HG02840 (cell line): ENCODE measurements around the gene COMP.

Experiments used
- ATAC-seq: cut with Tn5 transposase; IDR thresholded peaks from one replicate; pipeline ENCODE4 v1.9.1; 2021; ENCODE audit warnings: mild to moderate bottlenecking, moderate library complexity, moderate number of reproducible peaks; ENCODE audit not compliant: unreplicated experiment, low FRiP score

Gene COMP

DNA sequence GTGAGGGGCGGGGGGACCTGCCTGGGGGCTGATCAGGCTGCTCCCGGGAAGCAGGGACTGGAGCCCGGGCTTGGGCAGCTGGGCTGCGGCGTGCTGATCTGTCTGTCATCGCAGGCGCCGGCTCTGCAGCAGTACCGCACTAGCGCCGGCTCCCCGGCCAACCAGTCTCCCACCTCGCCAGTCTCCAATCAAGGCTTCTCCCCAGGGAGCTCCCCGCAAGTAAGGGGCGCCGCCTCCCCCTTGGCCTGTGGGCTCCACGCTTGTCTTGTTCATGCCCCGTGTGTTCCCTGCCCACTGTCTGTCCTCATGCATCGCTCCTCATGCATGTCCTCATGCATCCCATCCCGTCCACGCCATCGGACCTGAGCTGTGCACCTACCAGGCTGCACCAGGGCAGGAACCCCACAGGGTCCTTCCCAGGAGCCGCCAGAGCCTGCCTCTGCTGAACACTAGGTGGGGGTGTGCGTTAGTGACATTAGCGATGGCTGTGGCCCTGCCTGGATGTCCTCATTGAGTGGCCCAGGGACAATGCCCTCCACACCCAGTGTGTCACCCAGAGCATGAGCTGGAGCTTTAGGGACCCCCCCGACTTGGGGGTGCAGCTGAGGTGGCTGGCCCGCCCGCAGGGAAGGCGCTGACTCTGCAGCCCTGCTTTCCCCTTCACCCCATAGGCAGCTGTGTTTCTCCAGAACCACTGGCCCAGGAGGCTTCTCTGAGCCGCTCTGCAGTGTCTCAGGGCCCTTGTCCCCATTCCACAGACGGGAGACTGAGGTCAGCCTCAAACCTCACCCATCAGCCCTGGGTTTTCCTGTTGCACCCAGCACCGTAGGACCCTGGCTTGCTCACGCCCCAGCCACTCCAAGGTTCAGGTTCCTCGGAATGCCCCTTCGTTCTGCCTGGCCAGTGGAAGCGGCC is 19.5 kb downstream of the COMP start:
- ATAC-seq = no peak

DNA sequence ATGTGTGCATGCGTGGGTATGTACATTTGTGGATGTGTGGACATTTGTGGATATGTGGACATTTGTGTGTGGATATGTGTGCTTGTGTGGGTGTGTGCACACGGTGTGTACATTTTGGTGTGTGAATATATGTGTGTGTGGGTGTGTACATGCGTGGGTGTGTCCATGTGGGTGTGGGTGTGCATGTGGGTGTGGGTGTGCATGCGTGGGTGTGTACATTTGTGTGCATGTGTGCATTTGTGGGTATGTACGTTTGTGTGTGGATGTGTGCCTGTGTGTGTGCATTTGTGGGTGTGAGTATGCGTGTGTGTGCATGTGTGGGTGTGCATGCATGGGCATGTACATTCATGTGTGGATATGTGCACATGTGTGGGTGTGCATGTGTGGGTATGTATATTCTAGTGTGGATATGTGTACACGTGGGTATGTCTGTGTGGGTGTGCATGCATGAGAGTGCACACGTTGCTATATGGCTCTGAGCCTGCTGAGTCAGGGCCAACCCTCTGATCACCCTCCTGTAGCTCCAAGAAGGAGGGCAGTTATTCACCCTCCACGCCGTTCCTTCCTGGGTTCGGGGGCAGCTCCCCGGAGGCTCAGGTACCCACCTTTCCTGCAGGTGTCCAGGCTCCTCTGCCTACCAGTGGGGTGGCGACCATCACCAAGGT is 20.3 kb downstream of the COMP start:
- no peak for ATAC-seq

DNA sequence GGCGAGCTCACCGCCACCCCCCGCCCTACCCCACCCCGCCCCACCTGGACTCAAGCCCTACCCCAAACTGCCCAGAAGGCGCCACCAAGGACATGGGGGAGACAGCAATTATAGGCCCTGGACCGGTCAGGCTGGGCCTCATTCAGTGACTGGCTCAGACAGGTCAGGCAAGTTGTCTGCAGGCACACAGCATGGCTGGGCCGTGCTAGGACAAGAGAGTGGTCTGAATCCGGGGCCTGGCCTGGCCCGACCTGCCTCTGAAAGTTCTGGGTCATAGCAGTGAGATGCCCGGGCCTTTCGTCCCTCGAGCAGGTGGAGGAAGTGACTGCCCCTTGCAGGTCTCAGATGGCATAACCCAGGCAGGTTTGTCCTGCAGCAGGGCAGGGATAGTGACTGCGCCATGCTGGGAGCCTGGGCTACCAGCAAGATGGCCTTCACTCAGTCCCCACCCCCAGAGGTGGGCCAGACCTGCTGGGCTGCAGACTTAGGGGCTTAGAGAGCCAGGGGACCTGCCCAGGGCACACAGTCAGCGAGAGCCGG is 21.0 kb downstream of the COMP start:
- ATAC-seq = no peak

DNA sequence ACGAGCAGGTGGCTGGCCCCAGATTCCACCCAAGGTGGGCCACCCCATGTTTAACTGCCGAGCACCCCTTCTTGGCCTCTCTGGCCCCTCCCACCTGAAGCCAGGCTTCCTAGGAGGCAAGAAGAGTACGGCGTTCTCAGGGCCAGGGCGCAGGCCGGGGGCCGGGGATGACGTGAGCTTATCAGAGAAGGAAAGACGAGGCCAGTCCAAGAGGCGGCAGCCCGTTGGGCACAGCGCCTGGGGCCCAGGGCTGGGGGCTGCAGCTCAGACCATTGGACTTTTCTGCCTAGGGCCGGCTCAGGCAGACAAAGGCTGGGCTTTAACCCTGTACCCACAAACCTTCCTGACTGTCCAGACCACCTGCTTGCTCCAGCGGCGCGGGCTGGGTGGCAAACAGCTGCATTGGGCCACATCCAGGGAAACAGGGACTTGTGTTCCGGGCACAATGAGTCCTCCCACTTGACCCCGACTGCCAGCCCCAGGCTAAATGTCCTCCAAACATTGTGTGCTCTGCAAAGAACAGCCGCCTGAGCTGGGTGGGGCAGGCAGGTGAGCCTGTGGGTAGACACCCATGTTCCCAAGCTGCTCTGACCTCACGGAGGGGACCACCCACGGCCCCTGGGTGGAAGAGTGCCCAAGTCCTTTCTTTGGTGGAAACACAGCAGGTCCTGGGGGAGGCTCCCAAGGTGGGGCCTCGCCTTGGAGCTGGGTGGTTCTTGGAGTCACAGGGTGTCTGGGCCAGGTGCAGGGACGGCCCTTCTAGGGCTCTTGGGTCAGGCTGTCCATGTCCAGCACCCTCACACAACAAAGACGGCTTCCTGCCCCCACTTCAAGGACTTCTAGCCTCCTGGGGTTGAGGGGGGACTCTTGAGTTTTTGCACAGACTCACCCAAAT is 21.9 kb downstream of the COMP start:
- no peak for ATAC-seq

DNA sequence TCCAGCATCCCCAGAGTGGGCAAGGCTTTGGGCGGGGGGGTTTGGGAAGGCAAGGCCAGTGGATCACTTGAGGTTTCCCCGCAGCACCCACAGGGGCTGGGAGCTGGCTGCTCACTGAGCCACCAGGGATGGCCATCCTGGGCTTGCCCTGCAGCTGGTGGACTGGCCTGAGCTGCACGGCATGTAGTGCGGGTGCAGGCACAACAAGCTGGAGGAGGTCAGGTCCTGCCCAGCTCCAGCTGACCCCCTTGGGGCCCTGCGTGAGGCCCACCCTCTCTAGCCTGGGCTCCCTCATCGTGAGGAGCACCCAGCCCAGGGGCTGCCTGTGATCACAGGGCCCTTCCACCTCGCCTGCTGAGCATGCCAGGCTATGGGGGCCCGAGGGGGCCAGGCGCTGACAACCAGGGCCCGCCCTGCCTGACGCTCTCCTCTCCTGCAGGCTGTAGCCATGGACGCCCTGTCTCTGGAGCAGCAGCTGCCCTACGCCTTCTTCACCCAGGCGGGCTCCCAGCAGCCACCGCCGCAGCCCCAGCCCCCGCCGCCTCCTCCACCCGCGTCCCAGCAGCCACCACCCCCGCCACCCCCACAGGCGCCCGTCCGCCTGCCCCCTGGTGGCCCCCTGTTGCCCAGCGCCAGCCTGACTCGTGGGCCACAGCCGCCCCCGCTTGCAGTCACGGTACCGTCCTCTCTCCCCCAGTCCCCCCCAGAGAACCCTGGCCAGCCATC is 22.9 kb downstream of the COMP start:
- no peak for ATAC-seq

DNA sequence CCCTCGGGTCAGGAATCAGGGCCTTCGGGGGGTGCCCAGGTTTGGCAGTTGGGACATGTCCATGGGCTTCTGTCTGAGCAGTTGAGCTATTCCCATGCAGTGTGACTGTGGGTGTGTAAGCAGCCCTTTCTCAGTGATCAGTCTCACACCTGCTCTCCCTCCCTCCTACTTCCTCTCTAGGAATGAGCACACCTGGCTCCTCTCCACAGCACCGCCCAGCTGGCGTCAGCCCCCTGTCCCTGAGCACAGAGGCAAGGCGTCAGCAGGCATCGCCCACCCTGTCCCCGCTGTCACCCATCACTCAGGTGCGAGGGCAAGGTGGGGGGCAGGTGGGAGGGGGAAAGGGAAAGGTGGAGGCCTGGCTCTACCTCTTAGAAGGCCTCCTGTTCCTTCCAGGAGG is 25.9 kb downstream of the COMP start:
- no peak for ATAC-seq

DNA sequence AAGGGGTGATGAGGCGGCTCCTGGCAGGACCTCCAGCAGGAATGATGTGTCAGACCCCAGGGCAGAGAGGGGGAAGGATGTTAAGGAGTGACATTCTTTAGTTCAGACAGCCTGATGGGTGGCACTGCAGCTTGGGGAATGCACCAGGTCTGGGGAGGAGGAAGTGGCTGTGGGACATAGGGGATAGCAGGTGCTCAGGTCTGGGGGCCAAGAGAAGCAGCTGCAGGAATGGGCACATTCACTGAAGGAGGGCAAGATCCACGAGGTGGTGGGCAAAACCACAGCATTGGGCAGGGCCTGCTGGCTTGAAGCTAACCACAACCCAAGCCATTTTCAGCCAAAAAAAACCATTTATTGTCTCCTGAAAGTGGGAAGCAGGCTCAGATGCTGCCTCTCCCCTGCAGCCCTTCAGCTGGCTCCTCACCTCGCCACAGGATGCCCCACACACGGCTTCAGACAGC is 26.5 kb downstream of the COMP start:
- ATAC-seq = no peak

DNA sequence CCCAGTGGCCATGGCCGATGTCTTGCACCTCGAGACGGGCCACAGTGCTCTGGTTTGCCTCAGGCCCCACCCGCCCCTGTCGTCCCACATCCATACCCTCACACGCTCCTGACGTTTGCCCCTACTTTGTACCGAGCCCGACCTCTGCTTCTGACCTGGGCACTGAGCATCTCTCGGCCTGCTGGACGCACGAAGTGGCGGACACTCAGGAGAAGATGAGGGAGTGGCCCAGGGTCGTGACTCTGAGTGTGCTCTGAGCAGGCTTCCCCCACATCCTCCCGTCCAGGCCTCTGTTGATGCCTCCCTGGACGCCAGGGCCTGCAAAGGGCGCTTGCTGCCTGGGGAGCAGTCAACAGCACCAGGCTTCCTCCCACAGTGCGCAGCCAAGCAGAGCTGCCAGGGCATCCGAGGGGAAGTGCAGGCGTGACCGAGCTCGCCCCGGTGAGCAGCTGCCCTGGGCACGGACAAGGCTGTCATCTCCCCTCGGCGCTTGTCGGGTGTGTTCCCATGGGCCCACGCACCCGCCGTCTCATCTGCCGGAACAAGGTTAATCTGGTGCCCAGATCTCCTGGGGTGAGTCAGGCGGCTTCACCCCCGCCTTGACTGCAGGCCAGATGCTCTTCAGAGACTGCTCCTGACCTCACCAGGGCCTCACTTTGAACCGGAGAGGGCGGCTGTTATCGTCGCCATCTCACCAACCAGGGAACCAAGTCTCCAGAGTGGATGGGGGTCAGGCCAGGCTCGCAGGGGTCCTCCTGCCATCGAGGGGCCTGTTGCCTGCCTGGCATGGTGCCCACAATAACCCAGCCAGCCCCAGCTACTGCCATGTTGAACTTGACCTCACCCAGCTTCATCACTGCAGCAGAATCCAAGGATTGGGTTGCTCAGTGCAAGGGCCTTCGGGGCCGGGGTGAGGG is 27.2 kb downstream of the COMP start:
- no peak for ATAC-seq

DNA sequence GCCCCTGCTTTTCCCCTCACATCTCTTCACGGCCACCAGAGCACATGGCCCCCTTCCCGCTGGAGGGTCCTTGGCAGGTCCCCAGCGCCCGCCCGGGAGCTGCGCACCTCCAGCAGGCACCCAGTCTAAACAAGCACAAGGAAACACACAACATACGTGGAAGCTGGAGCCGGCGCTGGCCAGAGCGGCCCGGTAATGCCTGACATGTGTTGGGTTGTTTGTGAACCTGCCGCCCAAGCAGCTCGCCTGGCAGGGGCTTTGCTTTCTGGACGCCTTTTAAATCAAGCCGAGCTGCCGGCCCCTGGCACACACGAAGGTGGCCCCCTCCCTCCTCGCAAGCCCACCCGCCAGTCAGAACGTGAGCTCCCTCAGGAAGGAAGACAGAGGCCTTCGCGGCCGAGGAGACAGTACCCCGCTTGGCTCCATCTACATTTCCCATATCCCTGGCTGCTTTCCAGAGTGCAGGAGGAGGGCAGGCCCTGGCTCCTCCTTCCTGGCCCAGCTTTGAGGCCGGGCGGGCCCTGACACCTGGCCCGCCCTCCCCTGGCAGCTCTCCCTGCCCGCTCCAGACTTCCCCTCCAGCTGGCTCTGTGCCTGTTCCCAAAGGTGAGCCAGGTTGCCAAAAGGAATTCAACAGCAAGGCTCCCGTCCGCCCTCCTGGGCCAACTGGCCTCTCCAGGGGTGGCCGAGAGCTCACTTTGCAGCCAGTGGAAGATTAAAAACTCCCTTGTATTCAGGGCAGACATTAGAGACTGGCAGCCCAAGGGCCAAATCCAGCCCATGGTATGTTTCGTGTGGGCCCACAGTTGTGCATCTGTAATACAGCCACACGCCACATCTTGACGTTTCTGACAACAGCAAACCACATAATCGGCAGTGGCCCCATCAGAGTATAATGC is 28.7 kb downstream of the COMP start:
- ATAC-seq = no peak

DNA sequence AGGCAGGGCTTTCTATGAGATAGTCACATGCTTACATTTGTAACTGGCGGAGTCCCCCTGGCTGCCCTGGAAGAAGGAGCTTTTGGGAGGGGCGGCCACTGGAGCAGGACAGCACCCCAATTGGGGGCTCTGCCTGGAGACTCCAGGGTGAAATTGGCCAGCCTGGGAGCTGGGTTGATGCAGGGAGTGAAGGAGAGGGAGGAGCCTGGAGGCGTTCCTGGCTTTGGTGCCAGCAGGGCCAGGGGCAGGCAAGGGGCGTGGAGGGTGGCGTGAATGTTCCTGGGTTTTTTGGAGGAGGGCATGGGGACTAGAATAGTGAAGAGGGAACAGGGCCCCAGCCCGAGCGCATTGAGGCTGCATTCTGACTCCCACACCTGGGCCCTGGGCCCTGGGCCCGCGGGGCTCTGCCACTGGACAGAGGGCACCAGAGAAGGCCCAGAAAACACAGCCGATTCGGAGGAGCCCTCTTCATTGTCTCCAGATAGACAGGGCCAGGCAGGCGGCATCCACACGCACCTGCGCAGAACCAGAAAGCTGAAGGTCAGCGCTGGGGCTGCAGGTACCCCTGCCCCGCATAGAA is 29.5 kb downstream of the COMP start:
- ATAC-seq = no peak

DNA sequence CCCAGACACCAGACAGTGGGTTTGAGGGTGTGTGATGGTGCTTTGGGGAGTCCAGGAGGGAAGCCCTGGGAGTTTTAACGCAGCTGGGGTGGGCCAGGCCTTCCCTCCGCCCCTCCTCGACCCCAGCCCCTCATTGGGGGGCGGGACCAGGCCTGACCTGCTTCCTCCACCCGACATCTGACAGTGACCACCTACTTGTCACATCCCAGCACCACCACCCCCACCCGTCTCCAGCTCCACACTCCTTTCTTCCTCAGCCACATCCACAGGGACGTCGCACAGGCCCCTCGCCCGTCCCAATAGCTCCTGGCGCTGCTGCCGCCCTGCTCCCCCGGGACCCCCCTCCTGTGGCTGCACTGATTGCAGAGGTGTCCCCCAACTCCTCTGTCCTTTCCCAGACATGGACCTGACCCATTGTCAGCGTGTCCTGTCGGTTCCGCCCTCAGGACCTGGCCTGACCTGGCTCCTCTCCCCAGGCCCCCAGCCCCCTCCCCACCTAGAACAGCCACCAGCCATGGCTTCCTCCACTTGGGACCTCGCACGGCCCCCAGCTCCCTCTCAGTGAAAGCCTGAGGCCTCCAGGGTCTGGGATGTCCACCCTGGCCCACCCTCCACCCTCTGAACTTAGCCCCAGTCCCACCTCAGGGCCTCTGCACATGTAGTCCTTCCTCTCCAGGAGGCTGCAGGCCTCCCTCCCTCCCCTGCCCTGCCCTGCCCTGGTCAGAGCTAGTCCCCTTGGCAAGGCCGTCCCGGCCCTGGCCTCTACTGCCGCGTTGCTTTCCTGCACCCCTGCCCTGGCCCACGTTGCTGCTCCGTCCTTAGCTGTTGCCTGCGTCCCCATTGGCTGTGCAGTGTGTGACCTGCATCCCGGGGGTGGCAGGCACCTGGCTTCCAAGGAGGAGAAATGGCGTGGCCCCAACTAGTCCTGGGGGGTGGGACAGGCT is 30.4 kb downstream of the COMP start:
- ATAC-seq = no peak

DNA sequence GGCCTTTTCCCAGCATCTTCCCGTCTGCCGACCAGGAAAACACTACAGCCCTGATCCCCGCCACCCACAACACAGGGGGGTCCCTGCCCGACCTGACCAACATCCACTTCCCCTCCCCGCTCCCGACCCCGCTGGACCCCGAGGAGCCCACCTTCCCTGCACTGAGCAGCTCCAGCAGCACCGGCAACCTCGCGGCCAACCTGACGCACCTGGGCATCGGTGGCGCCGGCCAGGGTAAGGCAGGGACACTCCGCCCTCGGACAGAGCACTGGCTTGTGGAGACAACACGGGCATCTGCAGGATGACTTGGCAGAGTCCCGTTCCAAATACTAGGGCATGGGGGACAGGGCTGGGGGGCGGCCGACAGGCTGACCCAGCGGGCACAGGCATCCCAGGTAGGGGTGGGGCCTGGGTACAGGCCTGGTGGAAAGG is 31.1 kb downstream of the COMP start:
- ATAC-seq = no peak

DNA sequence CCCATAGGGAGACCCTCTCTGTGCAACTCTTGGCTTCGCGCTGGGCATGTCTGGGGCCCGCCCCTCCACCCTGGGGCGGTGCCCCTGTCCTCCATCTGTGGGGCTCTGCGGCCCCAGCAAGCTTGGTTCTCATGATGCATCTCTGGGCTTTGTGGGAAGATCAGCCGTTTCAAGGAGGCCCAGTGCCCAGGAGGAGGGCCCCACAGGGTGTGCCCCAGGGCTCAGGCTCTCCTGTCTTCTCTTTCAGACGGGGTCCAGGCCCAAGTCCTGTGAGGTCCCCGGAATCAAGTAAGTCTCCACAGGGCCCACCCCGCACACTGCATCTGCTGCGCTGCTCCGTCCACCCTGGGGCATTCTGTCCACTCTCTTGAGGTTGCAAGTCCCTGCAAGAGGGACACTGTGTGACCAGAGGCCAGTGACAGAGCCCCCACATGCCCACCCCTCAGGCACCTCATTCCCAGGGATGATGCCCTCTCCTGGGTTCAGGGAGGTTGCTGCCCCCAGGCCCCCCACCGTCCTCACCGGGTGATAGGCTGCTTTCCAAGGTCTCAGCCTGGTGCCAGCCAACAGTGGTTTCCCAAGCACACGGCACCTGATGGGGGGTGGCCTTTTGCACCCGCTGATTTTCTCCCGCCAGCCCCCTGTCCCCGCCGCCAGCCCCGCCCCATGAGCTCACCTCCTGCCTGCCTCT is 31.7 kb downstream of the COMP start:
- ATAC-seq = no peak

DNA sequence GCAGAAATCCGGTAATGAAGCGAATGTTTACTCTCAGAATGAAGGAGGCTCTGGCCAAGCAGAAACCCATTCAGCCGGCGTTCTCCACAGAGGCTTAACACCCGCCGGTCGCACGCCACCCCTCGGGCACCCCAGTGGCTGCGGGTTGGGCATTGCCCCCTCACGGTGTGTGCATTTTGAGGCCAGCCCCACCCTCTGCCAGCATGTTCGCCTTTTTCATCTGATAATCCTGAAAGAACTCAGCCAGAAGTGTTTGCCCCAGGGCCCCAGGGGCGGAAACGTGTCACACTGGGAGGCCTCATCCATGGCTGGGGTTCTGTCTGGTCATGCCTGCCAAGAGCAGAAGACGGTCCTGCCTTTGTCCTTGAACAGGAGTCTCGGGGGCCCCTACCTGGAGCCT is 34.2 kb downstream of the COMP start:
- ATAC-seq = no peak

DNA sequence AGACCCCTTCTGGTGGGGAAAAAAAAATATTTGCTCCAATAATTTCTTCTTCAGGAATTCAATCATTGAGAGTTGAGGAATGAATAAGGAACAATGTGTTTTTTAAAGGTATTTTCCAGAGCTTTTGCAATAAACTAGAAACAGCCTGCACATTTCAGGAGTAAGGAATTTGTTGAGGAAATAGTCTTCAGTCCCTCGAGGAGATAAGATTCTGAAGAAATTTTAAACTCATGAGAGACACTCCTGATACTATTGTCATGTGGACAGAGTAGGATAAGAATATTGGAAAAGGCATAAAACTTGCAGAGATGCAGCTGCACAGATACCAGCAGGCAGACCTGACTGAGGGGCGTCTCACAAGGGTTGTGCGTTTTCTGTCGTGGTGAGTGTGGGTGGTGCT is 36.6 kb downstream of the COMP start:
- ATAC-seq = no peak

DNA sequence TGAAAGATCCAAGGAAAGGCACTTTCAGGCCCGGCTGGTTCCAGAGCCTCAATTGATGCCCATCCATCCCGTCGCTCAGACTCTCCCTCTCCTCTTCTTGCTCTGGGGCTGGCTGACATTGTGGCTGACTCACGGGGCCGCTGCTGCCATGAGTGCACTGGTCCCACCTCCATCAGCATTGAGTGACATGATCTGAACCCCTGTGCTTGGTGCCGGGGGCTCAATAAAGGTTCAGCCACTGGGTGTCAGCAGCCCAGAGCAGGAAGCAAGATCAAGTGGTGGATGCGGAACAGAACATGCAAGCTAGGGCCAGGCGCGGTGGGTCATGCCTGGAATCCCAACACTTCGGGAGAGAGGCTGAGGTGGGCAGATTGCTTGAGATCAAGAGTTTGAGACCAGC is 39.5 kb downstream of the COMP start:
- ATAC-seq = no peak
